ENCODE data around the gene DENND2A.

DNA sequence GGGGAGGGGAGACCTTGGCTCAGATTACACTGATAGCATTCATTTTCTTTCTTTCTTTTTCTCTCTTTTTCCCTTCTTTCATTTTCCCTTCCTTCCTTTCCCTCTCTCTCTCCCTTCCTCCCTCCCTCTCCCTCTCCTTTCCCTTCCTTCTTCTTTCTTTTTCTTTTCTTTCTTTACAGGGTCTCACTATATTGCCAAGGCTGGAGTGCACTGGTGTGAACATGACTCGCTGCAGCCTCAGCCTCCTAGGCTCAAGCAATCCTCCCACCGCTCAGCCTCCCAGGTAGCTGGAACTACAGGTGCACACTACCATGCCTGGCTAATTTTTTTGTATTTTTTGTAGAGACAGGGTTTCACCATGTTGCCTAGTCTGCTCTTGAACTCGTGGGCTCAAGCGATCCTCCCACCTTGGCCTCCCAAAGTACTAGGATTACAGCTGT, 88.4 kb downstream of the DENND2A start:
- TF ChIP-seq, protein P1, sequence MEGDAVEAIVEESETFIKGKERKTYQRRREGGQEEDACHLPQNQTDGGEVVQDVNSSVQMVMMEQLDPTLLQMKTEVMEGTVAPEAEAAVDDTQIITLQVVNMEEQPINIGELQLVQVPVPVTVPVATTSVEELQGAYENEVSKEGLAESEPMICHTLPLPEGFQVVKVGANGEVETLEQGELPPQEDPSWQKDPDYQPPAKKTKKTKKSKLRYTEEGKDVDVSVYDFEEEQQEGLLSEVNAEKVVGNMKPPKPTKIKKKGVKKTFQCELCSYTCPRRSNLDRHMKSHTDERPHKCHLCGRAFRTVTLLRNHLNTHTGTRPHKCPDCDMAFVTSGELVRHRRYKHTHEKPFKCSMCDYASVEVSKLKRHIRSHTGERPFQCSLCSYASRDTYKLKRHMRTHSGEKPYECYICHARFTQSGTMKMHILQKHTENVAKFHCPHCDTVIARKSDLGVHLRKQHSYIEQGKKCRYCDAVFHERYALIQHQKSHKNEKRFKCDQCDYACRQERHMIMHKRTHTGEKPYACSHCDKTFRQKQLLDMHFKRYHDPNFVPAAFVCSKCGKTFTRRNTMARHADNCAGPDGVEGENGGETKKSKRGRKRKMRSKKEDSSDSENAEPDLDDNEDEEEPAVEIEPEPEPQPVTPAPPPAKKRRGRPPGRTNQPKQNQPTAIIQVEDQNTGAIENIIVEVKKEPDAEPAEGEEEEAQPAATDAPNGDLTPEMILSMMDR (conservative IDR thresholded peaks at IDR 0.05; ENCODE audit: low read depth, low read length) = no peak
- TF ChIP-seq POLR2A (IDR thresholded peaks at IDR 0.05; ENCODE audit: low read depth, low read length) (no peak), RAD21 (IDR thresholded peaks at IDR 0.05; ENCODE audit: low read length) (no peak), RCOR1 (IDR thresholded peaks at IDR 0.05; ENCODE audit: insufficient replicate concordance, low read length) (no peak), USF2 (IDR thresholded peaks at IDR 0.05; ENCODE audit: low read depth, low read length) (no peak), BHLHE40 (IDR thresholded peaks at IDR 0.05; ENCODE audit: low read depth, low read length) (no peak), MAFK (IDR thresholded peaks at IDR 0.05; ENCODE audit: low read depth, low read length) (no peak), NFE2L2 (IDR thresholded peaks at IDR 0.05; ENCODE audit: low read depth, low read length) (no peak), MXI1 (IDR thresholded peaks at IDR 0.05; ENCODE audit: borderline replicate concordance, low read depth, low read length) (no peak), RFX5 (IDR thresholded peaks at IDR 0.05; ENCODE audit: low read depth, low read length) (no peak), CEBPB (IDR thresholded peaks at IDR 0.05; ENCODE audit: low read depth, low read length) (no peak), SMC3 (IDR thresholded peaks at IDR 0.05; ENCODE audit: low read depth, low read length) (no peak)
- TF ChIP-seq, protein P2, sequence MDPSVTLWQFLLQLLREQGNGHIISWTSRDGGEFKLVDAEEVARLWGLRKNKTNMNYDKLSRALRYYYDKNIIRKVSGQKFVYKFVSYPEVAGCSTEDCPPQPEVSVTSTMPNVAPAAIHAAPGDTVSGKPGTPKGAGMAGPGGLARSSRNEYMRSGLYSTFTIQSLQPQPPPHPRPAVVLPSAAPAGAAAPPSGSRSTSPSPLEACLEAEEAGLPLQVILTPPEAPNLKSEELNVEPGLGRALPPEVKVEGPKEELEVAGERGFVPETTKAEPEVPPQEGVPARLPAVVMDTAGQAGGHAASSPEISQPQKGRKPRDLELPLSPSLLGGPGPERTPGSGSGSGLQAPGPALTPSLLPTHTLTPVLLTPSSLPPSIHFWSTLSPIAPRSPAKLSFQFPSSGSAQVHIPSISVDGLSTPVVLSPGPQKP (IDR thresholded peaks at IDR 0.05; ENCODE audit: borderline replicate concordance, low read depth, low read length) = no peak

Data from IMR-90 (cell line).